Measurements from ENCODE around the gene KAT2A.

KAT2A gene

DNA sequence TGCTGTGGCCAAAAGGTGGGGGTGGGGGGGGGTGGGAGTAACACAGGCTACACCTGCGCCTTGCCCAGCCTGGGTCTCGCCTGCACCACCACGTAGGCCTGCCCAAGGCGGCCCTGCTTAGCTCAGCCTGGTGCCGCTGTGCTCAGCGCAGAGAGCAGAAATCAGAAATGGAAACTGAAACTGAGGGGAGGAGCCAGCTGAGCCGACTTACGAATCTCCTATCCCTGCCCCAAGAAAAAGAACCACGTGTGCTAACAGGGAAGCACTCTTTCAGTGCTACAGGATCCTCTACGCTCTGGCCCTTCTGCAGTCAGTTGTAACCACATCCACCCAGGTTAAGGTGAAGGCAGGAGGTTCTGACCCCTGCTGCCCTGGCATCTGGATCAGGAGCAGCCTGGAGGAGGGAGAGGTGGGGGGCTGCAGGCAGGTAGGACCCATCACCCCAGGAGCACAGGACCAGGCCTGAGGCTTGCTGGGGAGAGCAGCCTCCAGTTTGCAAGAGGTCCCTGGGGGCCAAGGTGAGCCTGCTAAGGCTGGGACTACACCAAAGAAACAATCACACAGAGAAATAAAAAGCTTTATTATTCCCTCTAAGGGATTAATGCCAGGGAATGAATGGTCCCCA is 8.5 kb downstream of the KAT2A start, which contains the start of gene DHX58:
Gene DHX58 (minus strand): TSS at position 163 of the 625 bp plus-strand sequence. CDS start 822 bp downstream, outside the sequence.
- peak; percentile 53 for DNase-seq

DNA sequence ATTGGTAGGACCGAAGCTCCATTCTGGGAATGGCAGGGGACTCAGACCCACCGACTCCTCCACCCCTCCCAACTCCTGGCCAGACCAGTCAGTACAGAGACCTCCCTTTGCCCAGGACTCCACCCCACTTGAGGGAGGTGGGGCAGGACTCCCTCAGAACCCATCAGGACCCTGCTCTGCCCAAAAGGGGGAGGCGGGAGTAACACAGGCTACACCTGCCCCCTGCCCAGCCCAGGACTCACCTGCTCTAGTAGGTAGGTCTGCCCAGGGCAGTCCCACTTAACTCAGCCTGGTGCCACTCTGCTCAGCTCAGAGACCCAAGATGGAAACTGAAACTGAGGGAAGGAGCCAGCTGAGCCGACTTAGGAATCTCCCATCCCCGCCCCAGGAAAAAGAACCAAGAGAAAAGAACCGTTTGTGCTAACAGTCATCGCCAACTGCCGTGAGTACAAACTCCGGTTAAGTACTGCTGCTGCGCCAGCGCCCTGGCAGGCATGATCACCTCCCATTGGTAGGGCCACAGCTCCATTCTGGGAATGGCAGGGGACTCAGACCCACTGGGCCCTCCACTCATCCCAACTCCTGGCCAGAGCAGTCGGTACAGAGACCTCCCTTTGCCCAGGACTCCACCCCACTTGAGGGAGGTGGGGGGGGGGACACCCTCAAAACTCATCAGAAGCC is 9.2 kb downstream of the KAT2A start:
- DNase-seq, result no peak

DNA sequence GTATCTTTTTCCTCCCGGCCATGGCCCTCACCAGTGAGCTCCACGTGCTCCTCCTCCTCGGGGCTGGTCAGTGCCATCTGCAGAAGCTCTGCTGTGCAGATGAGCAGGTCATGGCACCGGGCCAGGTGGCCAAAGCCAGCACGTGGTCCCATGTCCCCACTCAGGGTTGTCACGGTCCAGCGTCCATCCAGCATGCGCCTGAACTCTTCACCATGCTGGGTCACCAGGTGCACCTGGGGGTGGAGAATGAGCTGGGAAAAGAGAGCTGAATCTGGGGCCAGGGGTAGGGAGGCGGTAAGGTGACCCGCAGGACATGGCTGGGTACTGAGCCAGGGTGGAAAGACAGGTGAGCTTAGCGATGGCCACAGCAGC is 9.9 kb downstream of the KAT2A start:
- no peak for DNase-seq

- no peak for DNase-seq
Measured at GRCh38 chr17:42110301-42111264, 10.6 kb downstream of the KAT2A start.

DNA sequence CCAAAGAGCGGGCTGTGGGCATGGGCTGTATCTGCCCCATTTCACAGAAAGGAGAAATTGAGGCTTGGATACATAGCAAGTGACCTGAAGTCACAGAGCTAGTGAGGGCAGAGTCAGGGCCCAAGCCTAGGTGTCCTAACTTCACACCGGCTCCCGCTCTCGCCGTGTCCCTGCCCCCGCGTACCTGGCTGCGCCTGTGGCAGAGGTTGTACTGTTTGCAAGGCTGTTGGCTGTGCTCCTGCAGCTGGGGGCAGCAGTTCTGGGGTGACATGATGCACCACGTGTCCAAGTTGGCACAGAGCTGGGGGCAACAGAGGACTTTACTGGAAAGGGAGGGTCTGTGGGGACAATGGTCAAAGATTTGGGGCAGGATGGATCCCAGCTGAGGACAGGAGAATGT is 12.1 kb downstream of the KAT2A start:
- no peak for DNase-seq

DNA sequence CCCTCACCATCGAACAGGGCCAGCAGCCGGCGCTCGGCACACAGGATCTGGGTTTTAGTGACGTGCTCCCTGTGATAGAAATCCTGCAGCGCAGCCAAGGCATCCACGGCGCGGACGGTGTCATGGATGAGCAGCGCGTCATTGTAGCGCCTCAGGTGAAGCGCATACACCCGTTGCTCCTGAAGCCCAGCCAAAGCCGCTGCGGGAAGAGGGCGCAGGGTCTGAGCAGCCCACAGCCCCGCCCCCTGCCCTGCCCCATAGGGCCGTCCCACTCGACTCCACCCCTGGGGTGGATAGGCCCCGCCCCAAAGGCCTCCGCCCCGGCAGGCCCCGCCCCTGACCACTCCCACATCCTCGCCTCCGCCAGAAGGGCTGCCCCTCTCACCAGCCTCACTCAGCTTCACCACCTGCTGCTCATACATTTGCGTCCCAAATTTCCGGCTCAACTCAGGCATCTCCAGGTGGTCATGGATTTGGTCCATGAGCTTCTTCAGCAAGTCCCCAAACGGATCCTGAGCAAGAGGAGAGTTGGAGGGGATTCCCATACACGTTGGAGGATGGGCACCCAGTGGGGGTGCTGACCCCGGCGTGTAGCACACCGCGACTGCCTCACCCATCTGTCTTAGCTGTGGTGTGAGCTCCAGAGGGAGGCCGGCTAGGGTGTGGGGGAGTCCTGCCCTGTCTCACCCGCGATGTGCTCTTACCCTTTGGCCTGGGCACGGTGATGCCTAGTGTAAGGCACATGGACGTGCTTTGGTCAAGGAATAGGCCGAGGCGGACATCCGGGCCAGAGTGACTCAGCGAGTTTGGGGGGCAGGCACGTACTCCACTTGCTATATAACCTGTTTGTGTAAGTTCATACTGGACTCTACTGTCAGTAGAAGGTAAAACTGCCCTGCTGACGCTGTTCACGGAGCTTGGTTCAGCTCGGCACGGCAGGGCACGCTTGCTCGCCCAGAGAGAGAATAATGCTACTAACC is 13.3 kb downstream of the KAT2A start:
- DNase-seq, result peak; percentile 48

GRCh38 chr17:42107124-42107523 is 14.0 kb downstream of the KAT2A start:
- no peak for DNase-seq

- no peak for DNase-seq
Measured at GRCh38 chr17:42106009-42106408, 15.2 kb downstream of the KAT2A start.

DNA sequence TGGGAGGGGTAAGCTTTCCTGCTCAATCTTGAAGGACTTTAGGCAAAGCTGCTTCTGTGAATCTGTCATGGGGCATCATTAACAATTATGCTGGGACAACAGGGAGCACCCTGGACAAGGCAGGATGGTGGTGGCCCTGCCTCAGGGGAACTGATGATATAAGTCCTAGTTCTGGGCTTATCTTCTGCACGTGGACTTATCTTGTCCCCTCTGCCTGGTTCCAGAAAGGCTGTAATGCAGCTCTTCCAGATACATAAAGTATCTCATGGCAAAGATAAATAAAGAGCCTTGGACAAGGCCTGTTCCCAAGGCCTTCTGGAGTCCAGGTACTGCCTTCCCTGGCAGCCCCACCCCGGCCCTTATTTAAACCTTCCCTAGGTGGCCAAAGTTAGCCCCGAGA is 16.9 kb downstream of the KAT2A start:
- no peak for DNase-seq

GRCh38 chr17:42103221-42103954 is 17.8 kb downstream of the KAT2A start:
- DNase-seq, result no peak

DNA sequence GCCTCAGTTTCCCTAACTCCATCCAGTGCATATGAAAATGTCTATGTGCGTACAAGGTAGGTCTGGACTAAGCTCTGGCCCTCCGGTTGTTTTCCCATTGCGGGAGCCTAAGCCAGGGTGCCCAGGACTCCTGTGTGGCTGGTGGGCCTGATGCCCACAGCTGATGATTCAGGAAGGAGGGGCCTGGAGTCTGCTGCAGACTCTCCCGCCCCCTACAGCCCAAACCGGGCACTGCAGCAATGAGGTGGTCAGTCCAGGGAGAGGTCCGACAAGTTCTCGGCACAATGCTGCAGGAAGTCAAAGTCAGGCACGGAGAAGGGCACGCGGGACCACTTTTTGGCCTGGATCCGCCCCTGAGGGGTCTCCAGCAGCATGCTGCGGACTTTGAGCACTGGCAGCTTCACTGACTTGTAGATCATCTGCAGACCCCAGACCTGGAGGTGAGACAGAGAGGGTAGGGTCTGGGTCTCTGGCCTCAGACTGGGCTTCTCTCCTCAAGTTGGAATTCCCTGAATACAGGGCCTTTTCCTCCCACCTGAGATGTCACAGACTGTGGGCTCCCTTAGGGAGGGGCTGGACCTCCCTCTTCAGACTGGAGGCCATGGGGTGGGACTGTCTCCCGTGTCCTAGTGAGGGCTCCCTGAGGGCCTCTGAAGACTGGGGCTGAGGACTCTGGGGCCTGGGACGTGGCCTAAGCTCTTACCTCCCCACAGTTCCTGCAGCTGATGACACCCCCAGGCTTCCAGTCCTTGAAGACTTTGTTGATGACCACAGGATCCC is 19.5 kb downstream of the KAT2A start:
- DNase-seq, result no peak

- no peak for DNase-seq
Measured at GRCh38 chr17:42098730-42099399, 22.3 kb downstream of the KAT2A start.

DNA sequence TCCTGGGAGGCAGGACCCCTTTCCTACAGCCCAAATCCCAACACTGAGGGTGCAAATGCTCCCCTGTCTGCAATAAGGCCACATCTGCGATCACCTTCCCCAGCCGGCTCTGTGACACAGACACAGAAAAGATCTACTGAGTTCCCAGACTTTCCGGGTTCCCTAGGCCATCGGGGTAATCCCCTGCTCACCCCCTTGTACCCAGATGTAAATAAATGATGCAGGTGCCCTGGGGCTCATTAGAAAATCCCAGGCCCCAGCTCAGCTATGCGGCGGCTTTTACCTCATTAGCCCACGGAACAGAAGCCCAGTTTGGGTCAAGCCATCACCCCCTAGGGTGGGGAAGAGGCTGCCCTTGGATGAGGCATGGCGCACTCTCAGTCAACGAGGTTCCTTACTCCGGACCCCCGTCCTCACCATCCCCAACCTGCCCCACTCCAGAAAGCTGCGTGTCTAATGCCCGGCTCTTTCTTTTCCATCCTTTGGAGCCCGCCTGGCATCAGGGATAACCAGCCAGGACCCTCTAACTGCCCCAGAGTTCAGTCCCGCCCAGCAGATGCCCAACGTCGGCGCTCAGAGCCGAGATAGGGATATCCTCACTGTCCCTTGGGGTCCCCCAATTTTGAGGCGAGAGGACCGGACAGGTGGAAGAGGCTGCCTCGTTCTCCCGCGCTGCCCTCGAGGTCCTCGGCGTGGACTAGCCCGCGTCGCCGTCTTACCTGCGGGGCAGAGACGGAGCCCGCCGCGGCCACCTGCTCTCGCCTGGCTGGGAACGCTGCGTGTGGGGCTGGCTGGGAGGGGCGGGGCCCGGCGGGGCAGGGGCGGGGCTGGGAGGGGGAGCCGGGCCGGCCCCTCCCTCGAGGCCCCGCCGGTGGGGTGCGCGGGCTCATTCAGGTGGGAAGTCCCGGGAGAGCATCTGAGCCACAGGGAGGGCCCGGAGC is 23.2 kb downstream of the KAT2A start, which contains the start of gene ZNF385C:
Gene ZNF385C (minus strand): TSS at position 783 of the 941 bp plus-strand sequence. CDS start 35,417 bp downstream, outside the sequence.
- no peak for DNase-seq

GRCh38 chr17:42096360-42097111 is 24.6 kb downstream of the KAT2A start:
- no peak for DNase-seq

DNA sequence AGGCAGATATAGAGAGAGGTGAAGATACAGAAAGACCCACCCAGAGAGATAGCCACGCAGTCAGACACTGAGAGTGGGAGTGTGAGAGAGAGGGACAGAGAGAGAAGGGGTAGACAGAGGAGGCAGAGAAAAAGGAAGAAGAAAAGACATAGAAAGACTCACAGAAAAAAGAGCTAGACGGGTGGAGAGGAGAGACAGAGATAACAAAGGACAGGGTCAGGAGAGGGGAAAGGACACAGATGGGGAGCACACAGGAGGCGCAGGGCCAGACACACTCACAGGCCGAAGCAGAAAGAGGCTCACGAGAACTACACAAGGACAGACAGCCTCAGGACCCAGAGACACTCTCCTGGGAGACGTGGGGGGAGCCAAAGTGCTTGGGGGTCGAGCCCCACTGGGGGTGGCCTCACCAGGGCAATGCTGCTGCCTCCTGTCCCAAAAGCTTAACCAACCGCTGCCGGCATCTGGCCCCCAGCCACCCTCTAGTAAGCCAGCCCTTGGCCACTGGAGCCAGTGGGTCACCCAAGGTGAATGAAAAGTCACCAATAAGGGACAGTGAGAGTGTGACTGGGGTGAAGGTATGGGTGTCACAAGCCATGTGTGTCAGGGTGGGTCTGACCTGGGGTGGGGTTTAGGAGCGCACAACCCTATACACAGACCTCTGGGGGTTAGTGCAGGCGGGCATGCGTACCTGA is 26.6 kb downstream of the KAT2A start:
- DNase-seq, result no peak

DNA sequence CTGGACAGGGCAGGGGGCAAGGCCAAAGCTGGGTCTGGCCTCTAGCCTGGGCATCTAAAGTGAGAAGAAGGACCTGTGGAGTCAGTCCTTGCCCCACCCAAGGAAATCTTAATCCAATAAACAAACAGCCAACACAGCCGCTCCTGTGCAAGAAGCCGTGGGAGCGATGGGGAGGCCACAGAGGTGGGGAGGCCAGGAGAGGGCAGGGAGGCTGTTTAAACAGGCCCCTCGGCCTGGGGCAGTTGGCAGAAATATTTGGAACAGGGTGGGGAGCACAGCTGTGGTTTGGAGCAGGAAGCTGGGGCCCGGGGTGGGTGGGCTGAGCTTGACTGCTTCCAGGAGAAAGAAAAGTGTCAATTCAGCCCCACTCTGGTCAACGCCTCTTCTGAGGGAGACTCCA is 28.2 kb downstream of the KAT2A start:
- no peak for DNase-seq

All from NCI-H187 treated with DMSO at 0.1 percent for 48 hours (cell line).